Activated naive CD4-positive, alpha-beta T cell treated with anti-CD3 and anti-CD28 coated beads, Interleukin-2, amount 50 U/mL, for 72 hours (primary cell): ENCODE results near the gene TMEM107. TPM values are rescaled to one million over a fixed set of nuclear protein-coding genes. Genes with fewer than 3 reads are reported as not detected.

Experiments used
- total RNA-seq, 2 donors: library from RNA; stranded (reverse); gene quantifications; one replicate each; pipeline ENCODE4 v1.2.3, GENCODE V29; 2022

Gene TMEM107
- total RNA-seq, 2 donors from 2014 or later, result 32.7 to 48.9 TPM

Other genes with a start within 250 kb of the TMEM107 start
- 10 to 100 TPM in 1 of 2 donors, 1 to 10 TPM in 1; 5.4 to 10.9 TPM for gene KCNAB3, start 246.5 kb downstream of the TMEM107 start, total RNA-seq
- gene TRAPPC1, start 244.4 kb downstream of the TMEM107 start, total RNA-seq, result 100 to 1,000 TPM; 190 to 195 TPM
- gene CNTROB, start 244.2 kb downstream of the TMEM107 start, total RNA-seq, result 100 to 1,000 TPM in 1 of 2 donors, 10 to 100 TPM in 1; 73.3 to 147 TPM
- under 1 TPM in 1 of 2 donors, not detected in 1; 0.19 TPM for gene GUCY2D, start 173.8 kb downstream of the TMEM107 start, total RNA-seq
- gene ALOX15B, start 137.3 kb downstream of the TMEM107 start, total RNA-seq, result not detected
- gene ALOX12B, start 88.7 kb downstream of the TMEM107 start, total RNA-seq, result 1 to 10 TPM; 1.5 to 3.2 TPM
- gene ALOXE3, start 57.9 kb downstream of the TMEM107 start, total RNA-seq, result under 1 TPM in 1 of 2 donors, not detected in 1; 0.23 TPM
- gene HES7, start 52.3 kb downstream of the TMEM107 start, total RNA-seq, result 10 to 100 TPM in 1 of 2 donors, 1 to 10 TPM in 1; 7.5 to 10.7 TPM
- gene PER1, start 24.0 kb downstream of the TMEM107 start, total RNA-seq, result 100 to 1,000 TPM in 1 of 2 donors, 10 to 100 TPM in 1; 80.9 to 294 TPM
- gene VAMP2, start 13.4 kb downstream of the TMEM107 start, total RNA-seq, result 10 to 100 TPM; 43.6 to 85.6 TPM
- gene BORCS6, start 13.8 kb upstream of the TMEM107 start, total RNA-seq, result 1 to 10 TPM; 5.4 to 7.2 TPM
- 100 to 1,000 TPM; 169 to 319 TPM for gene AURKB, start 34.2 kb upstream of the TMEM107 start, total RNA-seq
- gene CTC1, start 71.7 kb upstream of the TMEM107 start, total RNA-seq, result 100 to 1,000 TPM in 1 of 2 donors, 10 to 100 TPM in 1; 57.6 to 107 TPM
- gene PFAS, start 72.9 kb upstream of the TMEM107 start, total RNA-seq, result 100 to 1,000 TPM in 1 of 2 donors, 10 to 100 TPM in 1; 47.0 to 147 TPM
- gene RANGRF, start 112.3 kb upstream of the TMEM107 start, total RNA-seq, result 10 to 100 TPM; 39.7 to 80.9 TPM
- 10 to 100 TPM in 1 of 2 donors, 1 to 10 TPM in 1; 3.3 to 19.2 TPM for gene SLC25A35, start 119.0 kb upstream of the TMEM107 start, total RNA-seq
- gene ARHGEF15, start 133.9 kb upstream of the TMEM107 start, total RNA-seq, result not detected
- not detected for gene ODF4, start 163.5 kb upstream of the TMEM107 start, total RNA-seq
- gene RPL26, start 206.8 kb upstream of the TMEM107 start, total RNA-seq, result 1,000 to 10,000 TPM; 2,907 to 3,757 TPM
- gene RNF222, start 221.4 kb upstream of the TMEM107 start, total RNA-seq, result under 1 TPM; 0.18 to 0.21 TPM